Pulmonary artery endothelial cell (primary cell): ENCODE data around the gene CDC42BPB. TPM values are rescaled to one million over a fixed set of nuclear protein-coding genes. Genes with fewer than 3 reads are reported as not detected.

Experiments used
- DNase-seq: peaks from one replicate; pipeline ENCODE4 v3.0.0-alpha.2; 2011; ENCODE audit warnings: low read depth, low spot score
- total RNA-seq: library from RNA; depleted of rRNA; stranded (reverse); fragments of >200 nt; gene quantifications from 2 replicates; pipeline ENCODE4 v1.2.3, GENCODE V29; 2014

CDC42BPB gene
- total RNA-seq, 1 donor from 2014 or later, result 113 TPM

DNA sequence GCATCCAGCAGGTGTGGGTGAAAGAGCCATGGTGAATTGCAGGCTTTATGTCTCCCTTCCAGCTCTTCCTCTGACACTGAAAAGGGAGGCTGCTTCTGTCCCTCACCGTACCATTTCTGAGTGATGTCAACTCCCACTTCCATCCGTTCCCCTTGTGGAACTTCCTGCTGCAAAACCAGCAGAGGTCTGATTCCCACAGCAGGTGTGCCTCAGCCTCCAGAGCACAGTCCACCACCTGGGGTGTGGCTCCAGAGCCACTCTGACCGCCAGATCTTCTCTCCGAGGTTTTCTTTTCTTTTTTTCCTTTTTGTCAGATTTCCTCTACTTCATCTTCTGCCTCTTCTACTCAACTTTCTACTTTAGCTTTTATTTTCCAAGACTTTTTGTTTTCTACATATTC, 62.7 kb downstream of the CDC42BPB start:
- DNase-seq, result no peak

DNA sequence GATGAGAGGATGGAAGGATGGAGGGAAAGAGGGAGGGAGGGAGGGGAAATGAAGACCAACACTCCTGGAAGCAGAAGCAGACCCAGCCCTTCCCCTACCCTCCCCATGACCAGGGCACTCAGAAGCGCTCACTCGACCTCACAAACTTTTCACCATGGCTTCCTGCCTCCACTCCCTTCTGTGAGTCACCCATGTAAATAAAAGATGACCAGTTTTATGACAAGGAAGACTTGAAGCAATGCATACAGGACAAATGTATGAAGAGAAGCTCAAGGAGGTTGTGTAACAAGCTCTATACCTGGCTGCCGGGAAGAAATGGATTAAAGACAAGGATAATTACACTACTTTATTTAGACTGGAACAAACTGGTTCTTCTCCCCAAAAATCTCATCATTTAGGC, 63.8 kb downstream of the CDC42BPB start:
- no peak for DNase-seq

DNA sequence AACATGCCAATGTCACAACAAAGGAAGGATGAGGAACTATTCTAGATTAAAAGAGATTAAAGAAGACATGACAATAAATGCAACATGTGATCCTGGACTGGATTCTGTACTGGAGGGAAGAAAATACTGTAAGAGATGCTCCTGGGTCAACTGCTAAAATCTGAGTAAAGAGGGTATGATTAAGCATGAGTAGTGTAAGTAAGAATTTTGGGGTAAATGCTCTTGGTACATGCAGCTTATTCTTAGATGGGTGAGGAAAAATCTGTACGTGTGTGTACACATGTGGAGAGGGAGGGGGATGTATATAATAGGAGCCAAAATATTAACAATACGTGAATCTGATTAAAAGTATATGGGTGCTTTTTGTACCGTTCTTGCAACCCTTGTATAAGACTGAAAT, 66.0 kb downstream of the CDC42BPB start:
- DNase-seq, result no peak

DNA sequence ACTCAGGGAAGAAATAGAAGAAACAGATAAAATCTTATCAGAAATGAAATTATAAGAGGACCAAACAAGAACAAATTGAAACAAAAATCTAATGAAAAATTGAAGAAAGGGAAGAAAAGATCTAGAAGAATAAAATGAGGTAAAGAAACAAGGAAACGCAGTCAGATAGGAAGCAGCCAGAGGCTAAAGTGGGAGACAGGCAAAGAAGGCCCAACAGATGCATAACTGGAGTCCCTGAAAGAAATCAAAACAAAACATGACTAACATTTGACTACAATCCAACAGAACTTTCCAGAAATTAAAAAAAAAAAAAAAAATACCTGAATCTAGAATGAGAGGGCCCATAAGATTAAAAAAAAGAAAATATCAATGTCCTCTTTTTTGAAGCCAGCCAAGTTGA, 69.3 kb downstream of the CDC42BPB start:
- no peak for DNase-seq

DNA sequence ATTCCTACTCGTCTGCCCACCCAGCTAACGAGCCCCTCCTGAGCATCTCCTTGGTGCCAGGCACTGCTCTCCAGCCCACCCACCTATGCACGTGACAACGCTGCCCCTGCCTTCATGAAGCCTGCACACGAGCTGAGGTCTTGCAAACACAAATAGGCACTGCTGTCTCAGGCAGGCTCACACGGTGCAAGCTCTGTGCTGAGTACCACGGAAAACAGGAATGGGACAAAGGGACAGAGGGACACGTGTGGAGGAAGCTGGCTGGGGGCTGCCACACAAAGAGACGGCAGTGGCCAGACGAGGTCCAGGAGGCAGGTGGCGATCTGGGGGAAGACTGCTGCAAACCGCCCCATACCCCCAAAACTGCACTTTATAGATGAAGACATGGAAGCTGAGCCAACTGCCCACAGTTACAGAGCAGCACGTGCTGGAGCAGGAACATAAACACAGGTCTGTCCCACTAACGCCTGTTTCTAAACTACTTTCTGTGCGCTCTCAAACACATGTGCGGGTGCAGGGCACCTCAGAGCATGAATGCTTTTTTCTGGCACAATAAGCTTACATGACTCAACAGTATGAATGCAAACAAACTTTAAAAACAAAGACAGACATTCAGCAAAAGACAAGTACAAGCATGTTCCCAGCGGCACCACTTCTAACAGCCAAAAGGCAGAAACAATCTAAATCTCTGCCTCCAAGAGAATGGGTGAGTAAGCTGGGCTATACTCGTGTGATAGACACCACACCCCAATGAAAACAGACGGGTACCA, 70.4 kb downstream of the CDC42BPB start:
- peak; percentile 29 for DNase-seq

DNA sequence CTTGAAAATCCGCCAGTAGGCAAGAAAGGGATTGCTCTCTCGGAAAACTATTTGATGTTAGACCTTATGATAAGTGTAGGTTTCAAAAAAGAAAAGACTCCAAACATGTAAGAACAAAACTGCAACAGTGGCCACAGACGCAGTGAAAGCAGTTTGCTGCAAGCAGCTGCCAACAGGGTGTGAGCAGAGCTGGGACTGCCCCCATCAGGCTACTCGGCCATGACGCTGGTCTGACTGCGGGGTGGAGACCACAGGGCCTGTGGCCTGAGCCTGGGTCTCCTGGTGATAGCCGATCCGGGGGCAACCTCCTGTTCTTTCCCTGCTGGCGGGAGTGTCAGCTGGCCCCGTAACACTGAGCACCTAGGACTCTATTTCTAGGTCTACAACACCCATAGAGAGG, 71.7 kb downstream of the CDC42BPB start:
- DNase-seq, result no peak

DNA sequence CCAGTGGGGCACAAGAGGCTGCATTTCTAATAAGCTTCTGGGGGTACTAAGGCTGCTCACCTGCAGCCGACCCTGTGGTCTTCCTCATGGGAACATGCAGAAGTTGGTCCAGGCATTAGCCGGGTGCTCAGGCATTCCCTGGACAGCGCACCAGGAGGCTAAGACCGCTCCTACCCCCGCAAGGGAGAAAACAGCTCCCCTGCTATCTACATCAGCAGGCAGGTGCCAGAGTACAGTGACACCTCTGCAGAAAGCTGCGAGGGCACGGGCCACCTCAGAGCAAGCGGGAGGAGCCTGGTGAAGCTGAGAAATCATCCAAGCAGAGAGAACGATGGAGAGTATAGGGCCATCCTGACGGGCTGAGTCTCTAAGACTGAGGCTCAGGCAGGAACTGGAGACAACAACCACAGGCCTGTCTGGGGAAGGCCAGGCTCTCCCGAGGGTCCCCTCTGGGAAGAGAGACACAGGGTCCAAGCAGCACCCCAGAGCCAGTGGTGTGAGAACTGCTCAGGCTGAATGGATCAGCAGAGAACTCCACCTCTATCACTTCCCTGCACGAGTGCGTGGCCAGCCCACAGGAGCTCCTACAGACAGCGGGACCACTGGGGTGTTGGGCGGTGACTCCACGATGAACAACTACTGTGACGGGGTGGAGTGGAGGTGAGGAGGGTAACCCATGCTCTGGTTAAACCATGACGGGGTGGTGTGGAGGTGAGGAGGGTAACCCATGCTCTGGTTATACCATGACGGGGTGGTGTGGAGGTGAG, 72.8 kb downstream of the CDC42BPB start:
- no peak for DNase-seq

DNA sequence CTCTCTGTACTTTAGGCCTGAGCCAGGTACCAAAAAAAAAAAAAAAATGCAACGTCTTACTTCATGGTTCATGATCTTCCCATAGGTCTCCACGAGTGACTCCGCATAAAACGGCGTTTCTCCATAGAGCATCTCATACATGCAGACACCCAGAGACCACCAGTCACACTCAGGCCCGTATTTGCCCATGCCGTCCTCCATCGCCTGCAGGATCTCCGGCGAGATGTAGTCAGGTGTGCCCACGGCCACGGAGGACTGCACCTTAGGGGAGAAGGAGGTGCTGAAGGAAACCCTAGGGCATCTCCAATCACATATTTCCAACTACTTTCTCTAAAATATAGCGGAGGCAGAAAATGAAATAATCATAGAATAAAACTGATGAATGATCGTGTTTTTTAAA, 73.9 kb downstream of the CDC42BPB start:
- DNase-seq, result no peak

DNA sequence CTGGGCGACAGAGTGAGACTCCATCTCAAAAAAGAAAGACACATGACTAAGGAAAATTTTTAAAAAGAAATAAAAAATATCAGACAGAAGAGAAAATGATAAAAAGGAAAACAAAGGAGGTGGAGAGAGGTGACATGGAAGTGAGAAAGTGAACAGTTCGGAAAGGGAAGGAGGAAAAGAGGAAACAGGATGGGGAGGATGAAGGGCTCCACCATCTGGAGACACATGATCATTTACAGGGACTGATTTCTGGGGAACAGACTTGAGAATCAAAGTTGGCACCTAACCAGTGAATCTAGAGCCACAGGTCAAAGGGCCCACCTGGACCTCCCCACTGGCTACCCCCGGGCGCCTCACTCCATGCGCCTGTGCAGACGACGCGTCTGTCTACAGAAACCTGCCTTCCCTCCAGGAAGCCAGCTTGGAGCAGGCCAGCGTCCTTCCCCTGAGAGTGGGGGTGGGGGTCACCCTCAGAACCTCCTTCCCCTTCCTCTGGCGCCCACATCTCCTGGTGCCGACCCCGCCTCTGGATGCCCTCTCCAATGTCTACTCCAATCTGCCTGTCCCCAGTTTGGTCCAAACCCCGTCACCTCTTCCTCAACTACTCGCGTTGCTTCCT, 74.4 kb downstream of the CDC42BPB start:
- no peak for DNase-seq

DNA sequence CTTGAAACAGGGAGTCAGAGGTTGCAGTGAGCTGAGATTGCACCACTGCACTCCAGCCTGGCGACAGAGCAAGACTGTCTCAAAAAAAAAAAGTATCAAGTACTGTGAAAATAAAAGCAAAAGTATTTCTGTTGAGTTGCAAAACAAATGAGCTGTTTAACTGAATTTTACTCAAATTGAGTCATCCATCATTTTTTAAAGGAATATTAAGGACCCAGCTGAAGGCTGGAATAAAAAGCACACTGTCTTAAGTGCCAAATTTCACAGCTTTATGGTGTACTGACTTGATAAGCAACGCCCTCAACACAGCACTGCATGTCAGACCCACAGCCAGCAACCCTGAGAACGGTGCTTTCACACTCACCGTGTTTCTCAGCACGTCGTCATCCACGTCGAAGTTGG, 76.9 kb downstream of the CDC42BPB start:
- no peak for DNase-seq

DNA sequence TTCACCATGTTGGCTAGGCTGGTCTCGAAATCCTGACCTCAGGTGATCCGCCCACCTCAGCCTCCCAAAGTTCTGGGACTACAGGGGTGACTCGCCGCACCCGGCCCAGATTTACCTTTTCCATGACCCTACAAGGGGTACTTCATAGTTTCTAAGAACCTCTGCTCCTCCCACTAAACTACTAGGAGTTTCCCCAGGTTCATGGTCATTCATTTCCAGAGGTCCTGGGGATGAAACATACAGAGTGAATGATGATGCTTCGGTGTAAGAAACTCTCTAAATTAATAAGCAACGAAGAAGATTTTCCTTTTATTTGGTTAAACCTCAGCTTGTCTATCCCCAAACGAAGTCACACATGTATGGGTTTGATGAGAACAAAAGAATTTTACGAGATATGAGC, 77.9 kb downstream of the CDC42BPB start:
- no peak for DNase-seq

DNA sequence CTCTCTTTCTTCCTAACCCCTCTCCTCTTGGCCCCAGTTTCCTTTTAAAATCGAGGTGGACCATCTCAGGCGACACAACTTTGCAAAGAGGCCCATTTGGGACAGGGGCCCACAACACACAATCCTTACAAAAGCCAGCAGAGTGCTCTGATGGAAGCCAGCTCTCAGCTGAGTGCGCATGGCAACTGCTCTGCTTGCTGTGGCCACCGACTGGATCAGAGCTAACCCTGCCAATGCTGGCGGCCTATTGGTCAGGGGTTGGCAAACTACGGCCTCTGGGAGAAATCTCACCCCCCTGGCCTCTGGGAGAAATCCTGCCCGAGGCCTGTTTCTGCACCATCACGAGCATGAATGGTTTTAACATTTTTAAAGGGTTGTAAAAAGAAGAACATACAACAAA, 79.9 kb downstream of the CDC42BPB start:
- no peak for DNase-seq

DNA sequence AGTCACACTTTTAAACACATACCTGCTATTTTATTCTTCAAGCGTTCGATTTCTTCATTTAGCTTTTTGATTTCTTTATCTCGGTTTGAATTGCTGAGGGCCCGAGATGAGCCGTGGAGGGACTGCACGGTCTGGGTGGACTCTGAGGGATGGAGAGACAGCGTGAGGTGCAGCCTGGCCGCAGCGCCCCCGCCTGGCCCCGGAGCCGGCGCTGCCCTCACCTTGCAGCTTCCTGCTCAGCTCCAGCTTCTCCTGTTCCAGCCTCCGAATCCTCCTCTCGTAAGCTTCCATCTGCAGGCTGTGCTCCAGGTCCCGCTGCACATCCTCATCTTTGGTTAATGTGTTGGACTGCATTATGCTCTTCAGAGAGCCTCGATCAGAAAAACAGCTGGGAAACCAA, 81.7 kb downstream of the CDC42BPB start:
- DNase-seq, result no peak

DNA sequence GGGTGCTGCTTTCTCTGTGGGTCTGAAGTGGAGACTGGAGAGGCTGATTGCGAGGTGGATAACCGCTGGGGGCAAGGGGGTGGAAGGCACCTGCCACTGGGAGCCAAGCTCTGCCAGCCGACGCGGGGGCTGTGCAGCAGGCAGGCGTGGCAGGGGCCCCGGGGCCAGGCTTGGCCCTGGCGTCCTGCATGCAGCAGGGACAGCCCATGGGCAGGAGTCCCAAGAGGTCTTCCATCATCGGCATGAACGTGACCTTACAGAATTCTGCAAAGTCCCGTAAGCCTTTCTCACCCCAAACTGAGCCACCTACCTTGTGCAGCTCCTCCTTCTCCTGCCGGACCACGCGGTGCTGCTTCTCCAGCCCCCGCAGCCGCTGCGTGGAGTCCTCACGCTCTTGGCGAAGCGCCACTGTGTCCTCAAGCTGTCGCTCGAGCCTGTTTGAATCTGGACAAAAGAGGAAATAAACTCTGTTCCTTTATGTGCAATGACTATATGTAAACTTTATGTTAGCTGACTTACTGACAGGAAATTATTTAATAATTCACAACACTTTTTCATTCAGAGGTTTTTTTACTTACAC, 83.6 kb downstream of the CDC42BPB start:
- DNase-seq, result no peak

DNA sequence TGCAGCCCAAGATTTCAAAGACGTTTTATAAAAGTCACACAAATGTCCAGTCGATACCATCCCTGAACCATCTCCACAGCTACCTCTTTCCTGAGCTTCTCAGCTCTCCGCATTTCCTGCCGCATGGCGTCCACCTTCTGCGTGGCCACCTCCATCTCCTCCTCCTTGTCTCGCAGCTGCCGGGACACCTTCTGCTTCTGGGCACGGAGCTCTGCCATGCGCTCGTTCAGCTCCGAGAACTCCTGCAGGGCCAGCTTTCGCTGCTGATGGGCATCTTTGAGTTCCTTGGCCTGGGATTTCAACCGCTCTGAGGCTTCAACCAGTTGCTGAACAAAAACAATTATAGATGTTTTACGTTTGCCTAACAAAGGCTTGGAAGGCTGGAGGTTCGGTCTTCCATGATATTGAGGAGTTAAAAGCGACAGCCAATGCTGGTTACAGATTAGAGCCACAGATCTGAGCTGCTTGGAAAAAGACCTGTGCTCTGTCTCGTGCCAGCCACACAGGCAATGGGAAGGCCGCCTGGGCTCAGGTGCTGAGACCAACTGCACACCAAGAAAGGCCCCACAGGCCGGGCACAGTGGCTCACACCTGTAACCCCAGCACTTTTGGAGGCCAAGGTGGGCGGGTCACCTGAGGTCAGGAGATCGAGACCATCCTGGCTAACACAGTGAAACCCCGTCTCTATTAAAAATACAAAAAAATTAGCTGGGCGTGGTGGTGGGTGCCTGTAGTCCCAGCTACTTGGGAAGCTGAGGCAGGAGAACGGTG, 85.3 kb downstream of the CDC42BPB start:
- DNase-seq, result no peak

DNA sequence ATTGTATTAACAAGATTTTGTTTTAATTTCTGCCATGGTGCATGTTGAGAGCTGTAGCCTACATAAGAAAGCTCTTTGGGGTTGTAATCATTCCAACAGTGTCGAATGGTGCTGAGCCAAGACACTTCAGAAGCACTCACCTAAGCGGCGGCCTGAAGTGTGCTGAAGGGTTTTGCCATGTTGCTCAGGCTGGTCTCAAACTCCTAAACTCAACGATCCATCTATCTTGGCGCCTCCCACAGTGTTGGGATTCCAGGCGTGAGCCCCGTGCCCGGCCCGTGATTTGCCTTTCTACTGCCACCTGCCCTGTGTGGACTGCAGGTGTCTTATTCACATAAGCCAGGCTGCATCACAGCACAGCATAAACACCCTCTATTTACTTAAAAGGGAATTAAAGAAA, 86.0 kb downstream of the CDC42BPB start:
- no peak for DNase-seq

DNA sequence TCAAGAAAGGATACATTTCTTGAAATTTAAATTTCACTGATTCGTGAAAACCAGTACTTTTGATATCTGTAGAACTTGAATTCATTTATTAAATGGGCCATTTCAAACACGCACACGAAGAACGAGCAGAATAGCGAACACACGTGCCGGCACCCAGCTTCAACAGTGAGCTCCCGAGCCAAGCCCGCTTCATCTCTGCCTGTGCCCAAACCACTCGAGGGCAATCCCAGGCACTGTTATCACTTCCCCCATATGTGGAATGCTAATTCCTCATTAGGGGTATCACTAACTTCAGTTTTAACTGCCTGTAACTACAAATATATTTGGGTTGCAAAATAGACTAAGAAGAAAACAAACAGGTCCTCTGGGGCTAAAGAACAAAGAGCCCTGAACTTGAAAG, 86.9 kb downstream of the CDC42BPB start:
- DNase-seq, result no peak

DNA sequence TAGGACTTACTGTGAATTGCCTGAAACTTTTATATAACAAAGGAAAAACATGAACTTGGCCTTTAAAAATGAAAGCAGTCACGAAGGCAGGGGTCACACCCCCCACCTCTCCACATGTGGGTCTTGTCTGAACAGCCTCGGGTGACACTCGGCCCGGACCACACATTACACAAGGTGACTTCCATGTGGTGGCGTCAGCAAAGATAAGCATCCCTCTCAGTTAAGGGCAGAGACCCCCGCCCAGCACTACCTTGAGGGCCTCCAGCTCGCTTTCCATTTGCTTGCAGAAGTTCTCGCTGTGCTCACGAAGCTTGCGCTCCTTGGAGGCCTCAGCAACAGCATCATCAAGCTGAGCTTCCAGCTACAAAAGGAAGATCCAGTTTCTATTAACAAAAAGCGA, 87.4 kb downstream of the CDC42BPB start:
- no peak for DNase-seq

DNA sequence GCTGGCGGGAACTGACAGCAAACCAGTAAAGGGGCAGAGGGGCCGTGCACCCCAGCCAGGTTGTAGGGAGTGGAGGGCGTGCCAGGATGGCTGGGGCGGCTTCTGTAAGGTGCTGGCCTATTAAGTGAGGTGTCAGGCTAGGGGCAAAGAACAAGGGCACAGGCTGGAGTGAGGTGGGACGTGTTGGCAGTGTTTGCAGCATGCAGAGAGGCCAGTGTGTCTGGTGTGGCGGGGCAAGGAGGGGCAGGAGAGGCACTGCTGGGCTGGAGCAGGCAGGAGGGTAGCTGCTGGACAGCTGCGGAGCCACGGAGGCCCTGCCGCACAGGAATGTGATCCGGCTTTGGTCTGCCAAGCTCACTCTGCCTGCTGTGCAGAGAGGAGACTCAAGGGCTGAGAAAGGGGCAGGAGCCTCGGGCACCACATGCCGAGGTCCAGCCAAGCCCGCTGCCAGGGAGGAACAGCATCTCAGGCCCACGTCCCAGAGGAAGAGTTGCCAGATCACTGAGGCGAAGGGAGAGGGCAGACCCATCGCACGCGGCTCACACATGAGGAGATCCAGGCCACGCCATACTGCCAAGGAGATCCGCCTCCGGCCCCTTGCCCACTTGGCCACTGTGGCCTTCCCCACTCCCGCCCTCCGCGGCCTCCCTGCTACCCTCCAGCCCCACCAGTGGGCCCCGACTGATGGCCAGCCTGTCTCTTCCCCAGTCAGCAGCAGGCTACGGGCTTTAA, 88.1 kb downstream of the CDC42BPB start:
- DNase-seq, result no peak

DNA sequence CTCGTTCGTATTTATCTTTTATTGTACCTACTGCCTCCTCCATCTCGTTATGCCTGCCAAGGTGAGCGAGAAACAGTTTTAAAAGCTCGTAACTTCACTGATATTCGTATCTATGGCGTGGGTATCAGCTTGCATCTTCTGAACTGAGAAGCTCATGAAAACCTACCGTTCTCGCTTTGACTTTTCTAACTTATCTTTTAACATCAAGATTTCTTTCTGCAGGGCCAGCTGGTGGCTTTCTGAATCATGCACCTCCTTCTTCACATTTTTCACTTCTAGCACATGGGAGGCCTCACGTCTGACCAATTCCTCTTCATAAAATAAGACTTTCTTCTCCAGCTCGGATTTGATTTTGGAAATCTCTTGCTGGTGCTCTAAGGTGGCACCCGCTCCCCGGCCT, 89.0 kb downstream of the CDC42BPB start:
- DNase-seq, result no peak

DNA sequence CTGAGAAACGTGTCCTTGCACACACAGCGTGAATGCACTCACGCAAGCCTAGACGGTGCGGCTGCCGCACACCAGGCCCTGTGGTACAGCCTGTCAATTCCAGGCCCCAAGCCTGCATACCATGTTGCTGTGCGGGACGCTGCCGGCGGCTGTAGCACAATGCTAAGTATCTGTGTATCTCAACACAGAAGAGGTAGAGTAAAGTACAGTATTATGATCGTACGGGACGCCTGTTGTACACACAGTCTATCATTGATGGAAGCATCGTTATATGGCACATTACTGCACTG, 89.9 kb downstream of the CDC42BPB start:
- no peak for DNase-seq
